ENCODE data around the gene PITPNC1. TPM values are rescaled to one million over a fixed set of nuclear protein-coding genes. Genes with fewer than 3 reads are reported as not detected.

Gene PITPNC1
- total RNA-seq, 1 experiment from 2014 or later, result 23.1 TPM

- Histone ChIP-seq H3K4me3 (ENCODE audit: low read length) (no peak overlapping the region), H3K9me2 (replicated peaks; ENCODE audit: low read length) (no peaks in the 10 kb centered on the region), H3K4me2 (ENCODE audit: low read length) (no peak overlapping the region), H3K27me3 (ENCODE audit: low read length) (no peaks in the 10 kb centered on the region), H3K9me3 (ENCODE audit: low read length) (no peaks in the 10 kb centered on the region), H3K27ac (ENCODE audit: low read length) (no peak overlapping the region), H2AFZ (ENCODE audit: low read length) (no peak overlapping the region), H3K9ac (ENCODE audit: low read length) (no peak overlapping the region), H4K20me1 (ENCODE audit: low read length) (no peaks in the 10 kb centered on the region), H3K4me1 (ENCODE audit: insufficient read depth, low read length) (peaks cover 28% of the 10 kb centered on the region), H3K79me2 (ENCODE audit: low read length) (no peaks in the 10 kb centered on the region), H3K36me3 (ENCODE audit: low read depth, low read length) (no peaks in the 10 kb centered on the region), H3F3A (ENCODE audit: low read length, unreplicated experiment) (no peaks in the 10 kb centered on the region)
- POLR2A ChIA-PET (ENCODE audit: unreplicated experiment), result no interaction called here
- CTCF ChIA-PET, result no interaction called here
- ATAC-seq (no peak), DNase-seq (no peak)
- BruUV-seq (replicated peaks), result no TSS peak
- intact Hi-C loops (cut with micrococcal nuclease), result no loop called here
- no peak for TF ChIP-seq CTCF (conservative IDR thresholded peaks at IDR 0.05; ENCODE audit: low read depth, low read length)
- TF ChIP-seq EZH2phosphoT487 (IDR thresholded peaks at IDR 0.05; ENCODE audit: borderline replicate concordance, low read length), result no peak
- TF ChIP-seq EZH2 (IDR thresholded peaks at IDR 0.05; ENCODE audit: low read length, unreplicated experiment), result no peak
These were observed 123.7 kb downstream of the PITPNC1 start for GRCh38 chr17:67500677-67501300.

GRCh38 chr17:67502151-67502550 is 125.1 kb downstream of the PITPNC1 start:
- H3K9ac ChIP-seq (ENCODE audit: low read length), result no peak overlapping the region; the same call in 1 of the 2 replicates
- H3K27me3 ChIP-seq (ENCODE audit: low read length), result no peaks in the 10 kb centered on the region
- no peaks in the 10 kb centered on the region for H3F3A ChIP-seq (ENCODE audit: low read length, unreplicated experiment)
- CTCF ChIA-PET, result no interaction called here
- intact Hi-C loops (cut with micrococcal nuclease), result loop anchor here (2.0 kb wide), 2 partner anchors 19 to 81 kb away; no protein-coding TSS in a partner anchor
- POLR2A ChIA-PET (ENCODE audit: unreplicated experiment), result no interaction called here
- H3K27ac ChIP-seq (ENCODE audit: low read length), result peak overlapping the region; percentile 69
- peaks cover 28% of the 10 kb centered on the region for H3K4me1 ChIP-seq (ENCODE audit: insufficient read depth, low read length)
- no peak overlapping the region for H2AFZ ChIP-seq (ENCODE audit: low read length)
- DNase-seq (no peak), ATAC-seq (no peak)
- no peaks in the 10 kb centered on the region for H3K9me2 ChIP-seq (replicated peaks; ENCODE audit: low read length)
- H3K4me3 ChIP-seq (ENCODE audit: low read length), result no peak overlapping the region
- no peaks in the 10 kb centered on the region for H3K79me2 ChIP-seq (ENCODE audit: low read length)
- H3K4me2 ChIP-seq (ENCODE audit: low read length), result no peak overlapping the region
- H3K9me3 ChIP-seq (ENCODE audit: low read length), result no peaks in the 10 kb centered on the region
- no TSS peak for BruUV-seq (replicated peaks)
- H4K20me1 ChIP-seq (ENCODE audit: low read length), result no peaks in the 10 kb centered on the region
- no peaks in the 10 kb centered on the region for H3K36me3 ChIP-seq (ENCODE audit: low read depth, low read length)
- no peak for TF ChIP-seq EZH2phosphoT487 (IDR thresholded peaks at IDR 0.05; ENCODE audit: borderline replicate concordance, low read length)
- no peak for TF ChIP-seq CTCF (conservative IDR thresholded peaks at IDR 0.05; ENCODE audit: low read depth, low read length)
- TF ChIP-seq EZH2 (IDR thresholded peaks at IDR 0.05; ENCODE audit: low read length, unreplicated experiment), result no peak

GRCh38 chr17:67503184-67503583 is 126.1 kb downstream of the PITPNC1 start:
- H3K27me3 ChIP-seq (ENCODE audit: low read length), result no peaks in the 10 kb centered on the region
- H3K27ac ChIP-seq (ENCODE audit: low read length), result peak overlapping the region; percentile 74
- H3K4me3 ChIP-seq (ENCODE audit: low read length), result no peak overlapping the region
- intact Hi-C loops (cut with micrococcal nuclease), result loop anchor here (1.0 to 2.0 kb wide), 3 partner anchors 8 to 82 kb away; no protein-coding TSS in a partner anchor
- CTCF ChIA-PET, result no interaction called here
- no peak for TF ChIP-seq EZH2phosphoT487 (IDR thresholded peaks at IDR 0.05; ENCODE audit: borderline replicate concordance, low read length)
- TF ChIP-seq EZH2 (IDR thresholded peaks at IDR 0.05; ENCODE audit: low read length, unreplicated experiment), result no peak
- no peak for TF ChIP-seq CTCF (conservative IDR thresholded peaks at IDR 0.05; ENCODE audit: low read depth, low read length)
- H3K9me2 ChIP-seq (replicated peaks; ENCODE audit: low read length), result no peaks in the 10 kb centered on the region
- H3K79me2 ChIP-seq (ENCODE audit: low read length), result no peaks in the 10 kb centered on the region
- H3K4me1 ChIP-seq (ENCODE audit: insufficient read depth, low read length), result peaks cover 28% of the 10 kb centered on the region
- no TSS peak for BruUV-seq (replicated peaks)
- ATAC-seq (peak; percentile 96), DNase-seq (peak; percentile 99)
- H3F3A ChIP-seq (ENCODE audit: low read length, unreplicated experiment), result no peaks in the 10 kb centered on the region
- POLR2A ChIA-PET (ENCODE audit: unreplicated experiment), result no interaction called here
- H3K9me3 ChIP-seq (ENCODE audit: low read length), result no peaks in the 10 kb centered on the region
- H2AFZ ChIP-seq (ENCODE audit: low read length), result no peak overlapping the region
- peak overlapping the region; percentile 52 for H3K4me2 ChIP-seq (ENCODE audit: low read length)
- peak overlapping the region; percentile 48 for H3K9ac ChIP-seq (ENCODE audit: low read length)
- H3K36me3 ChIP-seq (ENCODE audit: low read depth, low read length), result no peaks in the 10 kb centered on the region
- no peaks in the 10 kb centered on the region for H4K20me1 ChIP-seq (ENCODE audit: low read length)

Data from PC-3 (cell line).